ENCODE results near the gene AKR1C2.

GRCh38 chr10:5042922-5043321, 39.3 kb upstream of the AKR1C2 start:
- TF ChIP-seq EZH2phosphoT487 (IDR thresholded peaks at IDR 0.05; ENCODE audit: borderline replicate concordance) = no peak
- TF ChIP-seq CTCF (conservative IDR thresholded peaks at IDR 0.05; ENCODE audit: low read length) = no peak
